Measurements from ENCODE around the gene PIGU.

GRCh38 chr20:34607066-34607465 is 69.8 kb downstream of the PIGU start:
- TF ChIP-seq CTCF (IDR thresholded peaks at IDR 0.05 in 4 of 5, conservative IDR thresholded peaks at IDR 0.05 in 1 of 5) (no peak), POLR2A (IDR thresholded peaks at IDR 0.05) (no peak)

All from gastrocnemius medialis (tissue), 4 donors.